Stimulated activated CD4-positive, alpha-beta T cell treated with anti-CD3 and anti-CD28 coated beads, TNF-alpha, amount 100 ng/mL, for 24 hours (primary cell): ENCODE data around the gene ZNF860.
A peak's percentile ranks its signal among the peaks of the same experiment; 100 is the strongest.
"Not testable (repeated sequence)": the region's sequence is repeated elsewhere in the genome, so short reads cannot be mapped to it uniquely, and the experiment has no call there.

Experiments
- DNase-seq, 3 experiments: peaks; one replicate each; pipeline ENCODE4 v3.0.0-alpha.2; 2020; ENCODE audit warnings: low read depth in 3 of 3

Gene ZNF860

GRCh38 chr3:31960793-31961431 lies 20.6 kb upstream of the ZNF860 start:
- no peak for DNase-seq

GRCh38 chr3:31962801-31963205 lies 18.7 kb upstream of the ZNF860 start:
- DNase-seq = no peak

GRCh38 chr3:31966978-31967591 lies 14.5 kb upstream of the ZNF860 start:
- DNase-seq = no peak

- no peak for DNase-seq
Observed at GRCh38 chr3:31967592-31967991, 14.0 kb upstream of the ZNF860 start.

GRCh38 chr3:31968369-31968926 lies 13.1 kb upstream of the ZNF860 start:
- no peak for DNase-seq

- no peak for DNase-seq
Observed at GRCh38 chr3:31968927-31969418, 12.6 kb upstream of the ZNF860 start.

- no peak for DNase-seq
Observed at GRCh38 chr3:31971607-31972006, 9.9 kb upstream of the ZNF860 start.

- DNase-seq = no peak
Observed at GRCh38 chr3:31973081-31973480, 8.5 kb upstream of the ZNF860 start.

GRCh38 chr3:31973837-31974236 lies 7.7 kb upstream of the ZNF860 start:
- DNase-seq = no peak

GRCh38 chr3:31974471-31974870 lies 7.1 kb upstream of the ZNF860 start:
- DNase-seq = no peak

GRCh38 chr3:31974964-31975363 lies 6.6 kb upstream of the ZNF860 start:
- DNase-seq = no peak

- no peak for DNase-seq
Observed at GRCh38 chr3:31976302-31976701, 5.2 kb upstream of the ZNF860 start.

GRCh38 chr3:31977736-31978135 lies 3.8 kb upstream of the ZNF860 start:
- no peak for DNase-seq

- DNase-seq = no peak
Observed at GRCh38 chr3:31978553-31978952, 3.0 kb upstream of the ZNF860 start.

GRCh38 chr3:31979001-31979697 lies 2.4 kb upstream of the ZNF860 start:
- no peak for DNase-seq

GRCh38 chr3:31980530-31981205 lies 882 bp upstream of the ZNF860 start:
- DNase-seq = peak in 1 of 3 experiments; percentile 46

GRCh38 chr3:31984321-31984720 lies 2.8 kb downstream of the ZNF860 start:
- DNase-seq = no peak

- DNase-seq = no peak
Observed at GRCh38 chr3:31985831-31986230, 4.3 kb downstream of the ZNF860 start.

GRCh38 chr3:31988271-31988670 lies 6.7 kb downstream of the ZNF860 start:
- no peak for DNase-seq

- DNase-seq = not testable (repeated sequence)
Observed at GRCh38 chr3:31992995-31993394, 11.4 kb downstream of the ZNF860 start.

- no peak for DNase-seq
Observed at GRCh38 chr3:31993843-31994242, 12.3 kb downstream of the ZNF860 start.

GRCh38 chr3:31995026-31995425 lies 13.5 kb downstream of the ZNF860 start:
- not testable (repeated sequence) for DNase-seq
